HG03571 (cell line): Measurements from ENCODE around the gene SARS2.
"Not testable (repeated sequence)": the region's sequence is repeated elsewhere in the genome, so short reads cannot be mapped to it uniquely, and the experiment has no call there.

Experiments
- ATAC-seq: cut with Tn5 transposase; IDR thresholded peaks from one replicate; pipeline ENCODE4 v1.9.1; 2021; ENCODE audit not compliant: unreplicated experiment

Gene SARS2

GRCh38 chr19:38946229-38947010 is 15.9 kb upstream of the SARS2 start:
- no peak for ATAC-seq

GRCh38 chr19:38945562-38946228 is 15.1 kb upstream of the SARS2 start:
- ATAC-seq = no peak

GRCh38 chr19:38944981-38945506 is 14.5 kb upstream of the SARS2 start:
- no peak for ATAC-seq

GRCh38 chr19:38942471-38943181 is 12.1 kb upstream of the SARS2 start:
- ATAC-seq = no peak

- no peak for ATAC-seq
Observed at GRCh38 chr19:38941979-38942378, 11.4 kb upstream of the SARS2 start.

- not testable (repeated sequence) for ATAC-seq
Observed at GRCh38 chr19:38941466-38941865, 10.9 kb upstream of the SARS2 start.

- no peak for ATAC-seq
Observed at GRCh38 chr19:38939957-38940356, 9.4 kb upstream of the SARS2 start.

GRCh38 chr19:38933544-38933943 is 3.0 kb upstream of the SARS2 start:
- no peak for ATAC-seq

GRCh38 chr19:38932425-38933179 is 2.0 kb upstream of the SARS2 start:
- ATAC-seq = no peak

- ATAC-seq = no peak
Observed at GRCh38 chr19:38931521-38931793, 894 bp upstream of the SARS2 start.

- ATAC-seq = peak; percentile 79
Observed at GRCh38 chr19:38930776-38931520, 385 bp upstream of the SARS2 start, which contains the start of gene MRPS12. TSS of gene MRPS12 (plus strand) at chr19:38930944. CDS start at chr19:38931295, 351 bp downstream.

- no peak for ATAC-seq
Observed at GRCh38 chr19:38928391-38929001, 2.1 kb downstream of the SARS2 start.

- no peak for ATAC-seq
Observed at GRCh38 chr19:38924388-38924787, 6.2 kb downstream of the SARS2 start.

- ATAC-seq = no peak
Observed at GRCh38 chr19:38922482-38922881, 8.1 kb downstream of the SARS2 start.

- no peak for ATAC-seq
Observed at GRCh38 chr19:38921420-38922274, 8.9 kb downstream of the SARS2 start.

GRCh38 chr19:38920602-38921419 is 9.8 kb downstream of the SARS2 start:
- ATAC-seq = no peak

- no peak for ATAC-seq
Observed at GRCh38 chr19:38919837-38920601, 10.5 kb downstream of the SARS2 start.
